Measurements from ENCODE around the gene ASMTL. TPM values are rescaled to one million over a fixed set of nuclear protein-coding genes. Genes with fewer than 3 reads are reported as not detected.

ASMTL gene
- total and polyA plus RNA-seq, 2 of the 13 experiments (the other 11 are each of a cell fraction or from before 2014, with no cell fraction given), result 5.6 to 16.3 TPM

- no peak for TF ChIP-seq SNAI1 (CRISPR knock-in tag; IDR thresholded peaks at IDR 0.05; ENCODE audit: borderline replicate concordance)
- TF ChIP-seq ZBTB4 (CRISPR knock-in tag; IDR thresholded peaks at IDR 0.05; ENCODE audit: borderline replicate concordance), result no peak
- TF ChIP-seq ZNF83 (CRISPR knock-in tag; IDR thresholded peaks at IDR 0.05; ENCODE audit: borderline replicate concordance), result no peak
- TF ChIP-seq AHR (CRISPR knock-in tag; IDR thresholded peaks at IDR 0.05), result no peak
- TF ChIP-seq DRAP1 (CRISPR knock-in tag; IDR thresholded peaks at IDR 0.05), result peak; percentile 47
- no peak for TF ChIP-seq ZBTB34 (CRISPR knock-in tag; IDR thresholded peaks at IDR 0.05)
- TF ChIP-seq CTCF (CRISPR knock-in tag; IDR thresholded peaks at IDR 0.05), result peak; percentile 34
- TF ChIP-seq ZNF530 (CRISPR knock-in tag; IDR thresholded peaks at IDR 0.05; ENCODE audit: low read depth), result no peak
- no peak for TF ChIP-seq KLF12 (CRISPR knock-in tag; IDR thresholded peaks at IDR 0.05; ENCODE audit: borderline replicate concordance)
- no peak for TF ChIP-seq MBD4 (IDR thresholded peaks at IDR 0.05; ENCODE audit: borderline replicate concordance, low read length)
- no peak for TF ChIP-seq FOXA1 (IDR thresholded peaks at IDR 0.05)
- TF ChIP-seq FOXA1 (CRISPR knock-in tag; IDR thresholded peaks at IDR 0.05), result peak; percentile 90
- no peak for TF ChIP-seq FOSL1 (CRISPR knock-in tag; IDR thresholded peaks at IDR 0.05; ENCODE audit: borderline replicate concordance)
- 0 out of 2 replicates have a peak, but pooled peaks have one; percentile 46 for TF ChIP-seq ZFP36L1 (CRISPR knock-in tag; IDR thresholded peaks at IDR 0.05)
- TF ChIP-seq NR1H2 (CRISPR knock-in tag; IDR thresholded peaks at IDR 0.05; ENCODE audit: borderline replicate concordance, low read depth), result no peak
- TF ChIP-seq DBP (CRISPR knock-in tag; IDR thresholded peaks at IDR 0.05; ENCODE audit: not compliant biosample characterization), result no peak
- no peak for TF ChIP-seq ZNF747 (CRISPR knock-in tag; IDR thresholded peaks at IDR 0.05; ENCODE audit: borderline replicate concordance)
- TF ChIP-seq ATF6 (CRISPR knock-in tag; conservative IDR thresholded peaks at IDR 0.05), result no peak
Measured at GRCh38 chrX:1481636-1482529, 29.2 kb upstream of the ASMTL start (continued).
